Esophagus (tissue), 2 donors: ENCODE results near the gene MAP4K3. TPM values are rescaled to one million over a fixed set of nuclear protein-coding genes. Genes with fewer than 3 reads are reported as not detected.
"Not testable (repeated sequence)": the region's sequence is repeated elsewhere in the genome, so short reads cannot be mapped to it uniquely, and the experiment has no call there.

ENCODE experiments used
- H3K27ac ChIP-seq, 2 donors: one replicate each; pipeline ENCODE4 v1.5.1; 2013; ENCODE audit warnings: low read depth in 2 of 2, mild to moderate bottlenecking in 2 of 2, inconsistent platforms in 1 of 2, low read length in 1 of 2, moderate library complexity in 1 of 2
- H3K27me3 ChIP-seq, 2 donors: one replicate each; pipeline ENCODE4 v1.6.1; 2013; ENCODE audit warnings: low read length in 2 of 2, control low read depth in 1 of 2, mild to moderate bottlenecking in 1 of 2; ENCODE audit not compliant: insufficient read depth in 2 of 2, control insufficient read depth in 1 of 2
- H3K36me3 ChIP-seq, 2 donors: one replicate each; pipeline ENCODE4 v1.6.1; 2013; ENCODE audit warnings: low read length in 1 of 2; ENCODE audit not compliant: control insufficient read depth in 2 of 2, insufficient read depth in 2 of 2
- H3K4me1 ChIP-seq, 2 donors: one replicate each; pipeline ENCODE4 v1.6.1; 2013; ENCODE audit warnings: low read length in 1 of 2; ENCODE audit not compliant: control insufficient read depth in 2 of 2, insufficient read depth in 2 of 2
- H3K4me3 ChIP-seq, 2 donors: one replicate each; pipeline ENCODE4 v1.5.1; 2013; ENCODE audit warnings: low read length in 2 of 2, mild to moderate bottlenecking in 2 of 2, low read depth in 1 of 2, moderate library complexity in 1 of 2
- H3K9me3 ChIP-seq, 2 donors: one replicate each; pipeline ENCODE4 v1.6.1; 2013; ENCODE audit warnings: mild to moderate bottlenecking in 2 of 2, low read depth in 1 of 2, low read length in 1 of 2, moderate library complexity in 1 of 2; ENCODE audit not compliant: control insufficient read depth in 2 of 2, insufficient read depth in 1 of 2
- WGBS, 2 donors: extraction: QIAGEN DNeasy Blood & Tissue Kit; methylation state at CpG; one replicate each; pipeline ENCODE4 v1.1.7; 2013; 5-methylcytosine and 5-hydroxymethylcytosine counted together
- polyA plus RNA-seq, 2 donors: library from polyadenylated mRNA; stranded (reverse); fragments of 200-250 nt; gene quantifications; one replicate each; pipeline ENCODE4 v1.2.3, GENCODE V29; 2013
- donor health status: healthy with polysubstance abuse.
- donor health status: Bipolar disorder and iron deficiency.

The MAP4K3 gene
- polyA plus RNA-seq, 2 donors = 7.0 to 8.1 TPM

DNA sequence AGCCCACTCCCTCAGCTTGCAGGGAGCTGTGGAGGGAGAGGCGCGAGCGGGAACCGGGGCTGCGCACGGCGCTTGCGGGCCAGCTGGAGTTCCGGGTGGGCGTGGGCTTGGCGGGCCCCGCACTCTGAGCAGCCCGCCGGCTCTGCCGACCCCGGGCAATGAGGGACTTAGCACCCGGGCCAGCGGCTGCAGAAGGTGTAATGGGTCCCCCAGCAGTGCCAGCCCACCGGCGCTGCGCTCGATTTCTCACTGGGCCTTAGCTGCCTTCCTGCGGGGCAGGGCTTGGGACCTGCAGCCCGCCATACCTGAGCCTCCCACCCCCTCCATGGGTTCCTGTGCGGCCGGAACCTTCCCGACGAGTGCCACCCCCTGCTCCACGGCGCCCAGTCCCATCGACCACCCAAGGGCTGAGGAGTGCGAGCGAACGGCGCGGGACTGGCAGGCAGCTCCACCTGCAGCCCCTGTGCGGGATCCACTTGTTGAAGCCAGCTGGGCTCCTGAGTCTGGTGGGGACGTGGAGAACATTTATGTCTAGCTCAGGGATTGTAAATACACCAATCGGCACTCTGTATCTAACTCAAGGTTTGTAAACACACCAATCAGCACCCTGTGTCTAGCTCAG lies 192.7 kb downstream of the MAP4K3 start:
- WGBS, 2 donors = 95 to 96% methylated on average over 36 to 39 of the region's 39 CpGs
- not testable (repeated sequence) for H3K27me3 ChIP-seq, H3K9me3 ChIP-seq, H3K27ac ChIP-seq, H3K4me1 ChIP-seq, H3K4me3 ChIP-seq, H3K36me3 ChIP-seq

GRCh38 chr2:39243469-39244123 lies 193.5 kb downstream of the MAP4K3 start, which contains the start of gene CDKL4:
Gene CDKL4, minus strand, starts transcription at chr2:39243970.
- WGBS, 2 donors = 61 to 70% methylated on average over 58 of the region's 58 CpGs
- no peak within 1 kb of the TSS for H3K4me3 ChIP-seq
- H3K9me3 ChIP-seq = peaks cover 0 to 3% of the 10 kb centered on the region in 2 donors
- H3K27me3 ChIP-seq = no peaks in the 10 kb centered on the region
- no peaks in the 10 kb centered on the region for H3K36me3 ChIP-seq
- no peaks in the 10 kb centered on the region for H3K4me1 ChIP-seq
- H3K27ac ChIP-seq = no peak within 1 kb of the TSS

DNA sequence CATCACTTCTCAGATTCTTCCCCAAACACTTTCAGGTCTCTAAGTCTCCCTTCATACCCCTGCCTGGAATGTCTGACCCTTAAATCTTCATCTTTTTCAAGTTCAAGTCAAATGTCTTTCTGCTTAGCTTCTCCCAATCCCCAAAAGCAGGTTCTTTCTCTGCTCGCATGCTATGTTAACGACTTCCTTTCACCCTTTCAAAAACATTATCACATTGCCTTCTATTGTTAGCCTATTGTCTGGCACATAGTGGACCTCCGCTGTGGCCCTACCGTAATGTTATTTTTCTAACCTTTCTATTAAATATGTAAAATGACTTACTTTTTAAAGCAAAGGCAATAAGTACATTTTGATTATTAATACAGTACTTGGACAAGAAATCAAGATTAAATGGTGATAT lies 195.5 kb downstream of the MAP4K3 start:
- Histone ChIP-seq H3K27ac (no peak overlapping the region), H3K36me3 (no peaks in the 10 kb centered on the region), H3K9me3 (peaks cover 0 to 3% of the 10 kb centered on the region in 2 donors), H3K4me3 (no peak overlapping the region), H3K27me3 (no peaks in the 10 kb centered on the region), H3K4me1 (no peaks in the 10 kb centered on the region)
- 76 to 83% methylated on average over 4 of the region's 4 CpGs for WGBS, 2 donors

DNA sequence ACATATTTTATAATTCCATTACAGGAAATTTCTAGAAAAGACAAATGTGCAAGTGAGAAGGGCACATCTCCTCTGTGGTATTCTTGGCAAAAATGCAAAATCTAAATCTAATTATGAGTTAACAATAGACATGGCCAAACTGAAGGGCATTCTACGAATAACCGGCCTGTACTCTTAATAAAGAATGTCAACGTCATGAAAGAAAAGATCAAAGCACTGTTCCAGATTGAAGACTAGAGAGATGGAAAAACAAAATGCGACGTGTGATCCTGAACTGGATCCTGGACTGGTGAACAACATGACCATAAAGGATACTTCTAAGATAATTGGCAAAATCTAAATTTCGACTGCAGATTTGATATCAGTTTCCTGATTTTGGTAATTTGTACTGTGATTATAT lies 196.3 kb downstream of the MAP4K3 start:
- Histone ChIP-seq H3K4me1 (no peaks in the 10 kb centered on the region), H3K27ac (no peak overlapping the region), H3K9me3 (peaks cover 0 to 3% of the 10 kb centered on the region in 2 donors), H3K4me3 (no peak overlapping the region), H3K27me3 (no peaks in the 10 kb centered on the region), H3K36me3 (no peaks in the 10 kb centered on the region)
- 88 to 90% methylated on average over 6 of the region's 6 CpGs for WGBS, 2 donors

DNA sequence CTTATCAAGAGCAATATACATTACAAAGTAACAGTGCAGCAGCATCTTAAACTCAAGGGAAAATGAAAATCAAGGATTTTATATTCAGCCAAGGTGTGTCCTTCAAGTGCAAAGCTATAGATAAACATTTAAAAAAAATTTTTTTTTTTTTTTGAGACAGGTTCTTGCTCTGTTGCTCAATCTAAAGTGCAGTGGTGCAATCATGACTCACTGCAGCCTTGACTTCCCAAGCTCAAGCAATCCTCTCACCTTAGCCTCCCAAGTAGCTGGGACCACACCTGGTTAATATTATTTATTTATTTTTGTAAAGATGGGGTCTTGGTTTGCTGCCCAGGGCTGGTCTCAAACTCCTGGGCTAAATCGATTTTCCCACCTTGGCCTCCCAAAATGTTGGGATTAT lies 202.3 kb downstream of the MAP4K3 start:
- Histone ChIP-seq H3K9me3 (no peaks in the 10 kb centered on the region), H3K27ac (no peak overlapping the region), H3K4me1 (no peaks in the 10 kb centered on the region), H3K27me3 (no peaks in the 10 kb centered on the region), H3K4me3 (no peak overlapping the region), H3K36me3 (no peaks in the 10 kb centered on the region)
- 93 to 96% methylated on average over 1 of the region's 1 CpG for WGBS, 2 donors

- Histone ChIP-seq H3K4me3 (no peak overlapping the region), H3K27me3 (no peaks in the 10 kb centered on the region), H3K4me1 (no peaks in the 10 kb centered on the region), H3K27ac (no peak overlapping the region), H3K9me3 (no peaks in the 10 kb centered on the region), H3K36me3 (no peaks in the 10 kb centered on the region)
Observed at GRCh38 chr2:39232141-39232540, 204.9 kb downstream of the MAP4K3 start.

DNA sequence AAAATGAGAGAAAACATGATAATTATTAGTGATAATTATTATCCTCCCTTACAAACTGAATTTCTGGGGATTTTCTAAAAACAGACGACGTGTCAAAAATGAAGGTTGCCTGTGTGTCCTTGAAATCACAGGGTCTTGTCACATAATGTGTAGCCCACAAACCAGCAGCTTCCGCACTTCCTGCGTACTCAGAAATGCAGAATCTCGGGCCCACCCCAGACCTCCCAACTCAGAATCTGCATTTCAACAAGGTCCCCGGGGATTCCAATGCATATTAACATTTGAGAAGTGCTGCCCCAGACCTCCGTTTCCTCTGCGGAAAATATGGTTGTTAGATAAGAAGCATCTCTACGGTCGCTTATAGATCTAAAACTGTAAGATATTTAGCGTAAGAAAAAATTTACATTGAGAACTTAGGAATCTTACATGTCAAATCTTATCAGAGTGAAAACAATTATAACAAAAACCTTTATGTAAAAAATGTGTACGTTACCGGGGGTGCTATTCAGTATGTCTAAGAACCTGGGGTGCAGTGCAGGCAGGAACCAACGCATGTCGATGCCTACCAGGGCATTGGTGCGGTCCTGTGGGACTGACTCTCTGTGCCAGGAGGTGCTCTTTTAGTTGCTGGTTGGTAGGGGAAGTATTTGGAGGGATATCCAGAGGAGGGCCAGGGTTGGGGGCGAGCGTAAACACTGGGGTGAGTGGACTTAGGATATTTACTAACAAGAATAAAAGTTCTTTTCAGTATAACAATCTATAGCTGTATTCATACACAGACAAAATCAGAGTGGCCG lies 208.5 kb downstream of the MAP4K3 start:
- no peaks in the 10 kb centered on the region for H3K4me1 ChIP-seq
- 33 to 39% methylated on average over 19 of the region's 19 CpGs for WGBS, 2 donors
- H3K4me3 ChIP-seq = no peak overlapping the region

DNA sequence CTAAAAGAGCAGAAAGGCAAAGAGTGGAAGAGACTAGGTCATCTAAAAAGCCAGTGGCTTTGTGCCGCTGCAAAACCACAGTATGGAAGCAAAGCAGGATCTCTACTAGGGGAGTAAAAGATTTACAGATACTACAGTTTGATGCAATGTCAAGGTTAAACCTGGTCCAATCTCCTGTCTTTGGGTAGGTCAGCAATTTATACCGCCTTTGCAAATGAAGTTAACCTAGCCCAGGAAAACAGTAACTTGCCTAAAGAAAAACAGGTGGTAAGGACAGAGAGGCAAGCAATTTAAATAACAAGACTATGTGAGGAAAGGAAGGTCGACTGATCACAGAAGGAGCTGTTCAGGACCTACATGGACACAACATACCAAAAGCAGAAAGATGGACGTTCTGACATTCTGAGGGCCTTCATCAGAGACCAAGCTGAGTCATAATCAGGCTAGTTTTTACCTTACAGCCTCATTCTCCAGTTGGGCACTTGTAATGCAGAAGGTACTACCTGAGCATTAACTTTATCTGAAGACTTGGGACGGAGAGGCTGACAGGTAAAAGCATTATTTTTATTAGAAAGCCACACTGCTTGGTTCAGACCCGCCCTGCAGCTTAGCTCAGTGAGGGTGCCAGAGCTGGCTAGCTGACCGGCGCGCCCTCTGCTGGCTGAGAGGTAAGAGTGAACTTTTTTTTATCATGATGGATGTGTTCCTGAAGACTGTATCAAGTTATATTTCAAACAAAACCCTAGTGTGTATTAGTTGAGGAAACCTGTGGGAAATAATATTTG lies 209.3 kb downstream of the MAP4K3 start:
- WGBS, 2 donors = 20 to 24% methylated on average over 9 of the region's 9 CpGs
- Histone ChIP-seq H3K27me3 (no peaks in the 10 kb centered on the region), H3K27ac (no peak overlapping the region), H3K4me1 (no peaks in the 10 kb centered on the region), H3K36me3 (no peaks in the 10 kb centered on the region), H3K4me3 (no peak overlapping the region), H3K9me3 (no peaks in the 10 kb centered on the region)

More for the DNA sequence above, 208.5 kb downstream of the MAP4K3 start:
- Histone ChIP-seq H3K36me3 (no peaks in the 10 kb centered on the region), H3K9me3 (no peaks in the 10 kb centered on the region), H3K27me3 (no peaks in the 10 kb centered on the region), H3K27ac (no peak overlapping the region)

DNA sequence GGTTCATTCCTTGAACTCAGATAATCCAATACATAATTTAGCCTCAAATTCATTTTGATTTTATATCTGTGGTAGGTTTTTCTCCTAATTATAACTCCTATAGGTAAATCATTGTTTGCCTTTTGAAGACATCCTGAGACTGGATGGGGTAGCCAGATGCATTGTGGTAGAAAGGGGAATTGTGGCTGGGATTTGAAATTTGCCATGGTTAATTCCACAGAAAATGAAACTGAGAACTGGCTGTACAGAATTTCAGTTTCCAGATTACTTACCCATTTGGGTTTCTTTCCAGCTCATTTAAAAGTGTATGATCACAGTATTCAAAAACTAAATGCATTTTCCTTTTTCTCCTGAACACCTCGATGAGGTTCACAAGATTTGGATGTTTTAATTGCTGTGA lies 211.5 kb downstream of the MAP4K3 start:
- WGBS, 2 donors = 81 to 92% methylated on average over 1 of the region's 1 CpG
- Histone ChIP-seq H3K27ac (no peak overlapping the region), H3K4me3 (no peak overlapping the region)

More for the DNA sequence above, 211.5 kb downstream of the MAP4K3 start:
- Histone ChIP-seq H3K27me3 (no peaks in the 10 kb centered on the region), H3K4me1 (no peaks in the 10 kb centered on the region), H3K36me3 (no peaks in the 10 kb centered on the region), H3K9me3 (no peaks in the 10 kb centered on the region)
